H9 (cell line): ENCODE data around the gene MLIP. TPM values are rescaled to one million over a fixed set of nuclear protein-coding genes. Genes with fewer than 3 reads are reported as not detected.

Experiments
- DNase-seq: peaks from one replicate; pipeline ENCODE4 v3.0.0-alpha.2; 2017
- H2AFZ ChIP-seq: one replicate; pipeline ENCODE4 v1.6.1; 2013; ENCODE audit warnings: mild to moderate bottlenecking, low read length, control low read depth, moderate library complexity
- H2AK5ac ChIP-seq: 2 replicates; pipeline ENCODE4 v1.6.1; 2013; ENCODE audit warnings: low read length, control low read depth, mixed read lengths; ENCODE audit not compliant: insufficient read length
- H2BK120ac ChIP-seq: one replicate; pipeline ENCODE4 v1.6.1; 2013; ENCODE audit warnings: low read depth, mild to moderate bottlenecking, low read length, control low read depth, inconsistent platforms; ENCODE audit not compliant: poor library complexity, severe bottlenecking
- H2BK12ac ChIP-seq: 2 replicates; pipeline ENCODE4 v1.6.1; 2013; ENCODE audit warnings: low read length, control low read depth, mixed read lengths, low read depth; ENCODE audit not compliant: insufficient read length
- H2BK15ac ChIP-seq: 2 replicates; pipeline ENCODE4 v1.6.1; 2013; ENCODE audit warnings: low read depth, low read length, control low read depth
- H2BK20ac ChIP-seq: one replicate; pipeline ENCODE4 v1.6.1; 2013; ENCODE audit warnings: low read depth, mild to moderate bottlenecking, low read length, control low read depth, inconsistent platforms; ENCODE audit not compliant: poor library complexity, severe bottlenecking
- H2BK5ac ChIP-seq: 2 replicates; pipeline ENCODE4 v1.6.1; 2013; ENCODE audit warnings: low read length, control low read depth, mixed read lengths; ENCODE audit not compliant: insufficient read length
- H3K14ac ChIP-seq: 2 replicates; pipeline ENCODE4 v1.6.1; 2013; ENCODE audit warnings: low read length, control low read depth; ENCODE audit not compliant: insufficient read depth
- H3K18ac ChIP-seq: 2 replicates; pipeline ENCODE4 v1.6.1; 2013; ENCODE audit warnings: low read depth, mild to moderate bottlenecking, mixed read lengths, low read length, control low read depth; ENCODE audit not compliant: insufficient read length
- H3K23ac ChIP-seq: 2 replicates; pipeline ENCODE4 v1.6.1; 2013; ENCODE audit warnings: low read length, control low read depth, mixed read lengths, low read depth; ENCODE audit not compliant: insufficient read length
- H3K23me2 ChIP-seq: 2 replicates; pipeline ENCODE4 v1.6.1; 2013; ENCODE audit warnings: low read depth, mild to moderate bottlenecking, mixed read lengths, low read length, control low read depth; ENCODE audit not compliant: insufficient read length, poor library complexity, severe bottlenecking
- H3K27ac ChIP-seq: 2 replicates; pipeline ENCODE4 v1.5.1; 2013; ENCODE audit warnings: low read length, control low read depth, mixed read lengths, low read depth; ENCODE audit not compliant: insufficient read length
- H3K27me3 ChIP-seq: 2 replicates; pipeline ENCODE4 v1.6.1; 2013; ENCODE audit warnings: low read length, control low read depth, inconsistent platforms; ENCODE audit not compliant: insufficient read depth
- H3K4ac ChIP-seq: 2 replicates; pipeline ENCODE4 v1.6.1; 2013; ENCODE audit warnings: low read depth, mild to moderate bottlenecking, control low read depth, inconsistent platforms, low read length, moderate library complexity
- H3K4me1 ChIP-seq: 2 replicates; pipeline ENCODE4 v1.6.1; 2013; ENCODE audit warnings: low read length, control low read depth, inconsistent platforms; ENCODE audit not compliant: insufficient read depth
- H3K4me2 ChIP-seq: 2 replicates; pipeline ENCODE4 v1.6.1; 2013; ENCODE audit warnings: low read length, control low read depth, mixed read lengths; ENCODE audit not compliant: insufficient read length, insufficient read depth
- H3K56ac ChIP-seq: 2 replicates; pipeline ENCODE4 v1.6.1; 2013; ENCODE audit warnings: low read depth, mild to moderate bottlenecking, mixed read lengths, low read length, control low read depth; ENCODE audit not compliant: insufficient read length
- H3K79me1 ChIP-seq: 2 replicates; pipeline ENCODE4 v1.6.1; 2013; ENCODE audit warnings: low read depth, mild to moderate bottlenecking, moderate library complexity, low read length, control low read depth, inconsistent platforms; ENCODE audit not compliant: insufficient read depth, poor library complexity, severe bottlenecking
- H3K79me2 ChIP-seq: 2 replicates; pipeline ENCODE4 v1.6.1; 2013; ENCODE audit warnings: low read length, control low read depth, inconsistent platforms; ENCODE audit not compliant: insufficient read depth
- H3K9ac ChIP-seq: 2 replicates; pipeline ENCODE4 v1.6.1; 2013; ENCODE audit warnings: low read length, control low read depth, mixed read lengths; ENCODE audit not compliant: insufficient read length; ENCODE audit errors: extremely low read depth
- H3K9me3 ChIP-seq: one replicate; pipeline ENCODE4 v1.6.1; 2013; ENCODE audit warnings: low read depth, low read length, inconsistent platforms; ENCODE audit not compliant: control insufficient read depth
- H3T11ph ChIP-seq: one replicate; pipeline ENCODE4 v1.6.1; 2013; ENCODE audit warnings: mild to moderate bottlenecking, low read length, control low read depth, inconsistent platforms
- H4K20me1 ChIP-seq: one replicate; pipeline ENCODE4 v1.6.1; 2013; ENCODE audit not compliant: control insufficient read depth, insufficient read length, insufficient read depth
- H4K5ac ChIP-seq: 2 replicates; pipeline ENCODE4 v1.6.1; 2013; ENCODE audit warnings: low read depth, mild to moderate bottlenecking, mixed read lengths, low read length, control low read depth; ENCODE audit not compliant: insufficient read length
- H4K8ac ChIP-seq: replicated peaks from 2 replicates; pipeline ENCODE4 v1.6.1; 2013; ENCODE audit warnings: low read length, control low read depth, mixed read lengths, low read depth; ENCODE audit not compliant: insufficient read length
- H4K91ac ChIP-seq: 2 replicates; pipeline ENCODE4 v1.6.1; 2013; ENCODE audit warnings: low read depth, mild to moderate bottlenecking, moderate library complexity, mixed read lengths, low read length, control low read depth; ENCODE audit not compliant: insufficient read length
- H3K27ac Mint-ChIP-seq, 3 experiments: 2 replicates in 2 of 3; 3 replicates in 1 of 3; pipeline ENCODE4 v1.8.0; 2020 to 2021; ENCODE audit warnings: mixed read lengths in 3 of 3, mild to moderate bottlenecking in 1 of 3, moderate library complexity in 1 of 3
- H3K27me3 Mint-ChIP-seq: 2 replicates; pipeline ENCODE4 v1.8.0; 2021; ENCODE audit warnings: low read depth, mild to moderate bottlenecking, moderate library complexity, mixed read lengths
- H3K36me3 Mint-ChIP-seq, 3 experiments: 2 replicates in 2 of 3; 3 replicates in 1 of 3; pipeline ENCODE4 v1.8.0; 2020 to 2021; ENCODE audit warnings: low read depth in 3 of 3, mixed read lengths in 3 of 3; ENCODE audit not compliant: insufficient read depth in 1 of 3
- H3K4me1 Mint-ChIP-seq, 2 experiments: 2 replicates each; pipeline ENCODE4 v1.8.0; 2020; ENCODE audit warnings: mixed read lengths in 2 of 2
- H3K4me3 Mint-ChIP-seq, 2 experiments: 2 replicates in 1 of 2; 3 replicates in 1 of 2; pipeline ENCODE4 v1.8.0; 2020 to 2021; ENCODE audit warnings: mild to moderate bottlenecking in 2 of 2, mixed read lengths in 2 of 2, moderate library complexity in 1 of 2
- H3K9me3 Mint-ChIP-seq, 2 experiments: 2 replicates in 1 of 2; 3 replicates in 1 of 2; pipeline ENCODE4 v1.8.0; 2020; ENCODE audit warnings: mild to moderate bottlenecking in 2 of 2, mixed read lengths in 2 of 2, moderate library complexity in 1 of 2
- total RNA-seq: library from RNA; stranded (reverse); gene quantifications from 2 replicates; pipeline ENCODE4 v1.2.1, GENCODE V29; 2021
- TF ChIP-seq, protein P1 (sequence below): fragments of 200-600 bp; sonication (generic); conservative IDR thresholded peaks from 3 replicates; pipeline ENCODE4 v1.8.0; 2021; ENCODE audit warnings: antibody characterized with exemption, mild to moderate bottlenecking

Gene MLIP
- total RNA-seq, 1 experiment from 2014 or later: not detected

DNA sequence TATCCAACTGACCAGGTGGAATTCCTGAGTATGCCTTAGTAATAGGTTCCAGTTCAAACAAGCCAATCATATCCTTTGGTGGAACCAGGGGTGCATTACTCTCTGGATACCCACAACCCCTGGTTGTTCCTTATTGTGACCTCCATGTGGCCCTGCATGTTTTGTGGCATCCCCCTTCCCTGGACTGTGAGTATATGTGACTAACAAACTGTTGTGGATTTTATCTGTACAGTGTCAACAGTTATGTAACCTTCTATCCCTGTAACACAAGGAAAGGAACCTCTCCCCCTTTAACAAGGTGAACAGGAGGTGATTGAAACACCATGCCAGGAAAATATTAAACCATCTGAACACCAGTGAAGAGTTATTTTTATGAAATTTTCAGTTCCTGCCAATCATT, 46.2 kb downstream of the MLIP start:
- Histone ChIP-seq H3K79me2 (no peaks in the 10 kb centered on the region), H2BK15ac (no peak overlapping the region), H3K27me3 (no peaks in the 10 kb centered on the region), H3T11ph (no peak overlapping the region), H3K56ac (no peak overlapping the region), H3K23ac (no peak overlapping the region), H2BK12ac (no peak overlapping the region), H3K23me2 (no peaks in the 10 kb centered on the region), H4K91ac (no peak overlapping the region), H4K5ac (no peak overlapping the region), H2BK20ac (no peak overlapping the region), H3K4ac (no peak overlapping the region), H3K27ac (no peak overlapping the region), H3K4me2 (no peak overlapping the region), H2BK120ac (no peak overlapping the region), H2AFZ (no peak overlapping the region), H4K8ac (no peak overlapping the region), H3K14ac (no peak overlapping the region), H3K9ac (no peak overlapping the region), H3K4me1 (no peaks in the 10 kb centered on the region), H2BK5ac (no peak overlapping the region), H2AK5ac (no peak overlapping the region), H4K20me1 (no peaks in the 10 kb centered on the region), H3K79me1 (no peaks in the 10 kb centered on the region), H3K9me3 (no peaks in the 10 kb centered on the region), H3K18ac (no peak overlapping the region)
- DNase-seq: no peak
- no peaks in the 10 kb centered on the region for H3K36me3 Mint-ChIP-seq
- H3K4me3 Mint-ChIP-seq: no peak overlapping the region
- H3K4me1 Mint-ChIP-seq: peaks cover under 1 to 3% of the 10 kb centered on the region in 2 experiments; a peak in 1 of 4 replicates
- no peaks in the 10 kb centered on the region for H3K27me3 Mint-ChIP-seq
- H3K27ac Mint-ChIP-seq: no peak overlapping the region
- no peaks in the 10 kb centered on the region for H3K9me3 Mint-ChIP-seq
- TF ChIP-seq, protein P1, sequence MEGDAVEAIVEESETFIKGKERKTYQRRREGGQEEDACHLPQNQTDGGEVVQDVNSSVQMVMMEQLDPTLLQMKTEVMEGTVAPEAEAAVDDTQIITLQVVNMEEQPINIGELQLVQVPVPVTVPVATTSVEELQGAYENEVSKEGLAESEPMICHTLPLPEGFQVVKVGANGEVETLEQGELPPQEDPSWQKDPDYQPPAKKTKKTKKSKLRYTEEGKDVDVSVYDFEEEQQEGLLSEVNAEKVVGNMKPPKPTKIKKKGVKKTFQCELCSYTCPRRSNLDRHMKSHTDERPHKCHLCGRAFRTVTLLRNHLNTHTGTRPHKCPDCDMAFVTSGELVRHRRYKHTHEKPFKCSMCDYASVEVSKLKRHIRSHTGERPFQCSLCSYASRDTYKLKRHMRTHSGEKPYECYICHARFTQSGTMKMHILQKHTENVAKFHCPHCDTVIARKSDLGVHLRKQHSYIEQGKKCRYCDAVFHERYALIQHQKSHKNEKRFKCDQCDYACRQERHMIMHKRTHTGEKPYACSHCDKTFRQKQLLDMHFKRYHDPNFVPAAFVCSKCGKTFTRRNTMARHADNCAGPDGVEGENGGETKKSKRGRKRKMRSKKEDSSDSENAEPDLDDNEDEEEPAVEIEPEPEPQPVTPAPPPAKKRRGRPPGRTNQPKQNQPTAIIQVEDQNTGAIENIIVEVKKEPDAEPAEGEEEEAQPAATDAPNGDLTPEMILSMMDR: no peak
